ENCODE data around the gene PLA2G2D.

Gene PLA2G2D

DNA sequence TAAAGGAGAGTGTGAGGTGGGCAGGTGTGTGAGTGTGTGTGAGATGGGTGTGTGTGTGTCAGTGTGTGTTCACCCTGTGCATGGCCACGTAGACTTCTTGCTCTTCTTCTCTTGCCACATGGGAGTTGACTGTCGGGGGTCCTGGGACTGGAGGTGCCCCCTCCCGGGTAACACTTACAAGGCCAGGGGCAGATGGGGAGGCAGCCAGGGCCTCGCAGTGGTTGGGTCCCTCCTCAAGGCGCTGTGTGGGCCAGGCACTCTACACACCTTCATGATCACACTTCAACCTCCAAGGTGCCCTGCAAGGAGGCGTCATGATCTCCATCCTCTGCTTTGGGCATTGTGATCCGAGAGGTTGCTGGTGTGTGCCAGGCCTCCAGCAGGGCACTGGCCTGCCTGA is 22.1 kb upstream of the PLA2G2D start:
- DNase-seq (ENCODE audit: low read depth in 1 of 2, low spot score in 1 of 2) = no peak
- Histone ChIP-seq H3K27ac (replicated peaks) (no peak overlapping the region), H3K27me3 (ENCODE audit: insufficient read depth, poor library complexity, severe bottlenecking) (no peaks in the 10 kb centered on the region), H3K4me3 (replicated peaks; ENCODE audit: insufficient read depth, low read length) (no peak overlapping the region)
- TF ChIP-seq POLR2AphosphoS5 (IDR thresholded peaks at IDR 0.05; ENCODE audit: low read depth) = no peak

DNA sequence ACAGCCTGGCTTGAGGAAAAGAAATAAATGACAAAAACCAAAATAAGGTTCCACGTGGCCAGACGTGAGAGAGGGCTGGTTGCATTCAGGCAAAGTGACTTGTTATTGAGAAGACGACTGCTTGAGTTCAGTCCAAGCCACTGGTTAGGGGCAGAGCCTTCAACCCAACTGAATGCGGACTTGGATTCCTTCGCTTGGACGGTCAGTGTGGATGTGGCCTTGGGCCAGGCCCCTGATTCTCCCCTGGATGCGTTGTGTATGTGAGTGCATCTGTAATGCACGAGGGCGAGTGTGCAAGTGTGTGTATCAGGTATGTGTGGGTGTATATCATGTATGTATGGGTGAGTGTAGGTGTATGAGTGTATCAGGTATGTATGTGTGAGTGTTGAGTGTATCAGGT is 21.7 kb upstream of the PLA2G2D start:
- no peak for DNase-seq (ENCODE audit: low read depth in 1 of 2, low spot score in 1 of 2)
- Histone ChIP-seq H3K4me3 (replicated peaks; ENCODE audit: insufficient read depth, low read length) (no peak overlapping the region), H3K27ac (replicated peaks) (no peak overlapping the region), H3K27me3 (ENCODE audit: insufficient read depth, poor library complexity, severe bottlenecking) (no peaks in the 10 kb centered on the region)
- TF ChIP-seq GABPA (IDR thresholded peaks at IDR 0.05; ENCODE audit: low read depth) = no peak
- TF ChIP-seq, protein P1, sequence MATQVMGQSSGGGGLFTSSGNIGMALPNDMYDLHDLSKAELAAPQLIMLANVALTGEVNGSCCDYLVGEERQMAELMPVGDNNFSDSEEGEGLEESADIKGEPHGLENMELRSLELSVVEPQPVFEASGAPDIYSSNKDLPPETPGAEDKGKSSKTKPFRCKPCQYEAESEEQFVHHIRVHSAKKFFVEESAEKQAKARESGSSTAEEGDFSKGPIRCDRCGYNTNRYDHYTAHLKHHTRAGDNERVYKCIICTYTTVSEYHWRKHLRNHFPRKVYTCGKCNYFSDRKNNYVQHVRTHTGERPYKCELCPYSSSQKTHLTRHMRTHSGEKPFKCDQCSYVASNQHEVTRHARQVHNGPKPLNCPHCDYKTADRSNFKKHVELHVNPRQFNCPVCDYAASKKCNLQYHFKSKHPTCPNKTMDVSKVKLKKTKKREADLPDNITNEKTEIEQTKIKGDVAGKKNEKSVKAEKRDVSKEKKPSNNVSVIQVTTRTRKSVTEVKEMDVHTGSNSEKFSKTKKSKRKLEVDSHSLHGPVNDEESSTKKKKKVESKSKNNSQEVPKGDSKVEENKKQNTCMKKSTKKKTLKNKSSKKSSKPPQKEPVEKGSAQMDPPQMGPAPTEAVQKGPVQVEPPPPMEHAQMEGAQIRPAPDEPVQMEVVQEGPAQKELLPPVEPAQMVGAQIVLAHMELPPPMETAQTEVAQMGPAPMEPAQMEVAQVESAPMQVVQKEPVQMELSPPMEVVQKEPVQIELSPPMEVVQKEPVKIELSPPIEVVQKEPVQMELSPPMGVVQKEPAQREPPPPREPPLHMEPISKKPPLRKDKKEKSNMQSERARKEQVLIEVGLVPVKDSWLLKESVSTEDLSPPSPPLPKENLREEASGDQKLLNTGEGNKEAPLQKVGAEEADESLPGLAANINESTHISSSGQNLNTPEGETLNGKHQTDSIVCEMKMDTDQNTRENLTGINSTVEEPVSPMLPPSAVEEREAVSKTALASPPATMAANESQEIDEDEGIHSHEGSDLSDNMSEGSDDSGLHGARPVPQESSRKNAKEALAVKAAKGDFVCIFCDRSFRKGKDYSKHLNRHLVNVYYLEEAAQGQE (IDR thresholded peaks at IDR 0.05; ENCODE audit: insufficient replicate concordance, low read depth) = no peak
- TF ChIP-seq SPI1 (IDR thresholded peaks at IDR 0.05; ENCODE audit: borderline replicate concordance, low read depth) = no peak
- no peak for TF ChIP-seq POLR2AphosphoS5 (IDR thresholded peaks at IDR 0.05; ENCODE audit: low read depth)
- TF ChIP-seq, protein P2, sequence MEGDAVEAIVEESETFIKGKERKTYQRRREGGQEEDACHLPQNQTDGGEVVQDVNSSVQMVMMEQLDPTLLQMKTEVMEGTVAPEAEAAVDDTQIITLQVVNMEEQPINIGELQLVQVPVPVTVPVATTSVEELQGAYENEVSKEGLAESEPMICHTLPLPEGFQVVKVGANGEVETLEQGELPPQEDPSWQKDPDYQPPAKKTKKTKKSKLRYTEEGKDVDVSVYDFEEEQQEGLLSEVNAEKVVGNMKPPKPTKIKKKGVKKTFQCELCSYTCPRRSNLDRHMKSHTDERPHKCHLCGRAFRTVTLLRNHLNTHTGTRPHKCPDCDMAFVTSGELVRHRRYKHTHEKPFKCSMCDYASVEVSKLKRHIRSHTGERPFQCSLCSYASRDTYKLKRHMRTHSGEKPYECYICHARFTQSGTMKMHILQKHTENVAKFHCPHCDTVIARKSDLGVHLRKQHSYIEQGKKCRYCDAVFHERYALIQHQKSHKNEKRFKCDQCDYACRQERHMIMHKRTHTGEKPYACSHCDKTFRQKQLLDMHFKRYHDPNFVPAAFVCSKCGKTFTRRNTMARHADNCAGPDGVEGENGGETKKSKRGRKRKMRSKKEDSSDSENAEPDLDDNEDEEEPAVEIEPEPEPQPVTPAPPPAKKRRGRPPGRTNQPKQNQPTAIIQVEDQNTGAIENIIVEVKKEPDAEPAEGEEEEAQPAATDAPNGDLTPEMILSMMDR (IDR thresholded peaks at IDR 0.05; ENCODE audit: insufficient read depth, low read length) = no peak

DNA sequence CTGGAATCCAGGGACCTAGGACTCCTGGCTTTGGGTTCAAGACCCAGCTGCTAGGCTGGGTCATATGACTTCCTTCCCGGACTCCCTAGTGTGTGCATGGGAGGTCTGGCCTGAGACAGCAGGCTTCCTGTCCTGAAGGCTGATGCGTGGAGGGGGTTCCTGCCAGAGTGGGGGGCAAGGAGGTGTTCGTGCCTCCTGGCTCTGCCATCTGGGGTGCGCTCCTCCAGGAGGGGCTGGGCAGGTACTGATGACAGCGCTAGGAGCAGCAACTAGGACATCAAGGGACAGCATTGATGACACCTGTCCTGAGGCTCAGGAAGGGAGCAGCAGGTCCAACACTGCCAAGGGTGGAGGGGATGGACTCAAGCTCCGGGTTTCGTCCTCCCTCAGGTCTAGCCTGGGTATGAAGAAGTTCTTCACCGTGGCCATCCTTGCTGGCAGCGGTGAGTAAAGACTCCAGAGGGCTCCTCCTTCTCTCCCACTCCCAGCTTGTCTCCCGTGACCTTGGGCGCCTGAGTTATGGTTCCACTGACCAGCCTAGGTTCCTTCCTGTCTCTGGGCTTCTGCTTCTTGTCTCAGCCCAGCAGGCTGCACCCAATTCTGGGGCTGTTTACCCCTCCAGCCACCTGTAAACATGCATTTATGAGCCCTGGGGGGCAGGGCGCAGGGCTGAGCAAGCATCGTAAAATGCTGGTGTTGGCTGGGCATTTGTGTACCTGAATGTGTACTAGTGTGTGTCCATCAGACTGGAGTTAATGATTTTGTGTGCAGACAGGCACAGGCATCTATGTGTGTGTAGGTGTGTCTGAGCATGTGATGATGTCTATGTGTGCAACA is 20.7 kb upstream of the PLA2G2D start:
- Histone ChIP-seq H3K27ac (replicated peaks) (no peak overlapping the region), H3K4me3 (replicated peaks; ENCODE audit: insufficient read depth, low read length) (no peak overlapping the region), H3K27me3 (ENCODE audit: insufficient read depth, poor library complexity, severe bottlenecking) (no peaks in the 10 kb centered on the region)
- no peak for DNase-seq (ENCODE audit: low read depth in 1 of 2, low spot score in 1 of 2)
- TF ChIP-seq, protein P1 (IDR thresholded peaks at IDR 0.05; ENCODE audit: insufficient replicate concordance, low read depth) = no peak
- TF ChIP-seq SPI1 (IDR thresholded peaks at IDR 0.05; ENCODE audit: borderline replicate concordance, low read depth) = no peak
- TF ChIP-seq GABPA (IDR thresholded peaks at IDR 0.05; ENCODE audit: low read depth) = no peak
- TF ChIP-seq POLR2AphosphoS5 (IDR thresholded peaks at IDR 0.05; ENCODE audit: low read depth) = no peak
- TF ChIP-seq, protein P2 (IDR thresholded peaks at IDR 0.05; ENCODE audit: insufficient read depth, low read length) = no peak

DNA sequence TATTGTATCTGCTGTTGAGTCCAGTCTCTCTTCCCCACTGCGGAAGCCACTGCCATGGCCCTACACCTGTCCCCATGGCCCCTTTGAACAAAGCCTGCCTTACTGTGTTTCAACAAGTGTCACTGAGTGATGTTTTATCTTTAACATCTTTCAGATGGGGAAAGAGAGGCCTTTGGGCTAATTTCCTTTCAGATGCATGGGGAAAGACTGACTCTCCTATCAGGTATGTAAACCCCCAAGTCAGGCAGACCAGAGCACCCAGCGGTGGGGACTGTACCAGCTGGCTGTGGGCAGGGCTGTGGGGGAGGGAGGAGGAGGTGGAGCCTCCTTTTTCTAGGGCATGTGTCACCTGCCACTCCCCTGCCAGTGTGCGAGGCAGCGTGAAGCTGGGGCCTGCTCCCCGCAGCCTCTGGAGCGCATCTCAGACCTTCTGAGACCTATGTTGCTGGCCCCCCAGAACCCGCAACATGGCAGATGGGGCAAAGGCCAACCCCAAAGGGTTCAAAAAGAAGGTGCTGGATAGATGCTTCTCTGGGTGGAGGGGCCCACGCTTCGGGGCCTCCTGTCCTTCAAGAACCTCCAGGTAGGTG is 19.7 kb upstream of the PLA2G2D start, which contains the start of gene PLA2G2F:
TSS of gene PLA2G2F (plus strand) at position 363 of the 590 bp plus-strand sequence. CDS start at position 468, 105 bp downstream.
- H3K27ac ChIP-seq (replicated peaks) = no peak within 1 kb of the TSS
- DNase-seq (ENCODE audit: low read depth in 1 of 2, low spot score in 1 of 2) = no peak
- H3K27me3 ChIP-seq (ENCODE audit: insufficient read depth, poor library complexity, severe bottlenecking) = no peaks in the 10 kb centered on the region
- no peak within 1 kb of the TSS for H3K4me3 ChIP-seq (replicated peaks; ENCODE audit: insufficient read depth, low read length)
- TF ChIP-seq GABPA (IDR thresholded peaks at IDR 0.05; ENCODE audit: low read depth) (no peak), POLR2AphosphoS5 (IDR thresholded peaks at IDR 0.05; ENCODE audit: low read depth) (no peak), SPI1 (IDR thresholded peaks at IDR 0.05; ENCODE audit: borderline replicate concordance, low read depth) (no peak)
- TF ChIP-seq, protein P2 (IDR thresholded peaks at IDR 0.05; ENCODE audit: insufficient read depth, low read length) = no peak
- TF ChIP-seq, protein P1 (IDR thresholded peaks at IDR 0.05; ENCODE audit: insufficient replicate concordance, low read depth) = no peak

Measured in HL-60 (cell line).